C4-2B (cell line): Measurements from ENCODE around the gene TIMELESS.

Experiments
- CTCF ChIP-seq: fragments of 450-650 bp; conservative IDR thresholded peaks from 2 replicates; pipeline ENCODE4 v1.5.1; 2017; ENCODE audit warnings: mild to moderate bottlenecking
- ZFX ChIP-seq: fragments of 450-650 bp; IDR thresholded peaks from 2 replicates; pipeline ENCODE4 v1.6.1; 2017

GRCh38 chr12:56375598-56376434 is 73.4 kb downstream of the TIMELESS start:
- TF ChIP-seq CTCF = no peak
- no peak for TF ChIP-seq ZFX
